ENCODE measurements around the gene DCST1.

The DCST1 gene

DNA sequence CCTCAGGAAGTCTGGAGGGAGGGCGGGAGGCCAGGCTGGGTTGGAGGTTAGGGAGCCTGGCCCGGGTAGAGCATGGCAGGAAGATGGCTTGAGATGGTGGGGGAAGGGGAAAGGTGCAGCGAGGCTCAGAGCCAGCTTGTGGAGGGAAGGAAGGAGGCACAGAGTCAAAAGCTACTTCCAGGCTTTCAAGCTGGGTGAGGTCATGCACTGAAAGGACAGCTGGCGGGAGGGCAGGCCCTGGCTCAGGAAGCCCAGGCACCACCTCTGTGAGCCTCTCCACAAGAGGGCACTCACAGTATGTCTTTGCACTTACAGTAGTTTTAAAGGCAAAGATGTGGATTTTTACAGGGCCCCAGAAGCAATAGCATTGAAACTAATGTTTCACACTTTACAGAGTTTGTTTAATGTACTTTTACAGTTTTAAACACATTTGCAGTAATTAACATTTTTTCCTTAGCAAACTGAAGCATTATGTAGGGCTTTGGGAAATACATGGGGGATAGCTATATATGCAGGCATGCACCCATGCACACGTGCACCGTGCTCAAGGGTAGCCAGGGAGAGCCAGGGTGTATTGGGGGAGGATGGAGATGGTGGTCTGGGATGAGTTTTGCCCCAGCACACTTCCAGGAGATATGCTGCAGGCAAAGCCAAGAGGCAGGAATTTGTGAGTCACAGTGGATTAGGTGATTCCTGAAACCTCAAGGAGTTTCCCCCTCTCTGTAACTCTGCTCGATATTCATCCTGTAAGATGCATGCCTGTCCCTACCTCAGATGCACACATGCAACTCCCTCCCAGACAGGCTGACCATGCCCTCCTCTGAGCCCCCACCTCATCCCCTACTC is 11.4 kb downstream of the DCST1 start:
- no peaks in the 10 kb centered on the region for H3K36me3 ChIP-seq (ENCODE audit: control insufficient read depth, insufficient read depth, low read length)
- no peaks in the 10 kb centered on the region for H3K9me3 ChIP-seq (ENCODE audit: control insufficient read depth, low read length)
- H3K4me3 ChIP-seq (ENCODE audit: low read length) = no peak overlapping the region
- H3K9ac ChIP-seq (ENCODE audit: low read length) = peak overlapping the region; percentile 10
- peaks cover 46% of the 10 kb centered on the region for H3K4me1 ChIP-seq (ENCODE audit: control insufficient read depth, insufficient read depth, low read length)
- H3K27me3 ChIP-seq (ENCODE audit: control insufficient read depth, insufficient read depth, low read length) = no peaks in the 10 kb centered on the region

DNA sequence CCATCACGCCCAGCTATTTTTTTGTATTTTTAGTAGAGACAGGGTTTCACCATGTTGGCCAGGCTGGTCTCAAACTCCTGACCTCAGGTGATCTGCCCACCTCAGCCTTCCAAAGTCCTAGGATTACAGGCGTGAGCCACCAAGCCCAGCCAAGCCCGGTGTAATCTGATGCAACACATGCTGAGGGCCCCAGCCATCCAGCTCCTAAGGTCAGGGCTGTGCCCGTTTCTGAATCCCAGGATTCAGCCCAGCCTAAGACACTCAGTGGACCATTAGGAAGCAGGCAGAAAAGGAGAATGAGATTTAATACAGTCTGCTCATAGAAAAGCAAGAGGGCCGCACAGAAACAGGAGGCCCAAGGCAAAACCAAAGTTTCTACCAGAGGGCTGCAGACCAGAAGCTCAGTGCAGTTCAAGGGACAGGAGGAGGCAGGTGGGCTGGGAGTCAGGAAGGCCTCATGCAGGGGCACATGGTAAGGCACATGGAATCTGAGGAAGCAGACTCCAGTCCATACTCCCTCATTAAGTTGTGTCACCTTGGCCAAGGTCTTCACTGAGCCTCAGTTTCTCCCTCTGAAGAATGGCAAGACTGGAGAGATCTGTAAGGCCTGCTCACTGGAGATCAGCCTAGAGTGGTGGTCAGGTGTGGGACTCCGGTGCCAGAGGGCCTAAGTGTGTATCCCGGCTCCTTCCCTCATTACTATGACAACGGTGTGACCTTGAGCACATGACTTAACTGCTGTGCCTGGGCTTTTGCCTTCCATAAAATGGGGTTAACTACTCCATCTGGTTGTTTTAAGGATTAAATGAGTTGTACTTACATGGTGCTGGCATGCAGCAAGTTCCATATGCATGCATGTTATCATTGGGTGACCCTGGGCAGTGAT is 15.1 kb downstream of the DCST1 start:
- no peak overlapping the region for H3K9ac ChIP-seq (ENCODE audit: low read length)
- H3K4me3 ChIP-seq (ENCODE audit: low read length) = no peak overlapping the region
- H3K27me3 ChIP-seq (ENCODE audit: control insufficient read depth, insufficient read depth, low read length) = no peaks in the 10 kb centered on the region
- no peaks in the 10 kb centered on the region for H3K9me3 ChIP-seq (ENCODE audit: control insufficient read depth, low read length)
- peaks cover 53% of the 10 kb centered on the region for H3K4me1 ChIP-seq (ENCODE audit: control insufficient read depth, insufficient read depth, low read length)
- no peaks in the 10 kb centered on the region for H3K36me3 ChIP-seq (ENCODE audit: control insufficient read depth, insufficient read depth, low read length)

DNA sequence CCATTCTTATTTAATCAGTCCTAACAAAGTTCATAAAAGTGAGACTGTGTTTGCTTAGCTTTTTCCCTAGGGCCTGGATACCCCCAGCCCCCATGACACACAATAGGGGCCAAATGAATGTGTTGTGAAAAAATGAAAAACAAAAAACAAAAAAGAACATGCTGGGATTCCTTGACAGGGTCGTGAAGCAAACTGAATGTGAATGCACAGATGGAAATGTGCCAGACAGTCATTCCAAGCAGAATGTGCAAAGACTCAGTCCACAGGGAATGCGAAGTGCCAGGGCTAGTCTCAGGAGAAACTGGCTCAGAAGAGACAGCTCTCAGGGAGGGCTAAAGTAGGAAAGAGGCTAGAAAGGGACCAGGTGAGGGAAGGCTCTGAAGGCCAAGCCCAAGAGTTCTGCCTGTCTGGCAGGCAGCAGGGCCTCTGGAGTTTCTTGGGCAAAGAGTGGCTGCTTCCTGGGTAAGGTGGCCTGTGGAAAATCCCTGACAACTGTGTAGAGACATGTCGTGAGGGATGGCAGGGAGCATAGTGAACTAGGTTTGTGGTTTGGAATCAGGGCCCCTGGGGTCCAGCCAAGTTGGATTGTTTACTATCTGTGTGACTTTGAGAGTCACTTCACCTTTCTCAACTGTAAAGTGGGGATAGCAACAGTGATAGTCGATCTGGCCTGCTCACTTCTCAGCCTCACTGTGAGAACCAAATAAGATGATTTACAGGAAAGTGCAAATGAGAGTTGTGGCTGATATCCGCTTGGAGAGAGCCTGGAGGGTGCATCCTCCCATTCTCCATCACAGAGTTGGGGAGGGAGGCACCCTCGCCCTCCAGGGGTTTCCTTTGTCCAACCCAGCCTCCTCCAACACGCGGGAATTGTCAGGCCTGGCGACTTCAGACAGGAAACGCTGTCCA is 16.3 kb downstream of the DCST1 start:
- Histone ChIP-seq H3K4me3 (ENCODE audit: low read length) (peak overlapping the region; percentile 78), H3K27me3 (ENCODE audit: control insufficient read depth, insufficient read depth, low read length) (no peaks in the 10 kb centered on the region), H3K9me3 (ENCODE audit: control insufficient read depth, low read length) (no peaks in the 10 kb centered on the region), H3K36me3 (ENCODE audit: control insufficient read depth, insufficient read depth, low read length) (no peaks in the 10 kb centered on the region), H3K4me1 (ENCODE audit: control insufficient read depth, insufficient read depth, low read length) (peaks cover 41% of the 10 kb centered on the region), H3K9ac (ENCODE audit: low read length) (peak overlapping the region; percentile 77)

DNA sequence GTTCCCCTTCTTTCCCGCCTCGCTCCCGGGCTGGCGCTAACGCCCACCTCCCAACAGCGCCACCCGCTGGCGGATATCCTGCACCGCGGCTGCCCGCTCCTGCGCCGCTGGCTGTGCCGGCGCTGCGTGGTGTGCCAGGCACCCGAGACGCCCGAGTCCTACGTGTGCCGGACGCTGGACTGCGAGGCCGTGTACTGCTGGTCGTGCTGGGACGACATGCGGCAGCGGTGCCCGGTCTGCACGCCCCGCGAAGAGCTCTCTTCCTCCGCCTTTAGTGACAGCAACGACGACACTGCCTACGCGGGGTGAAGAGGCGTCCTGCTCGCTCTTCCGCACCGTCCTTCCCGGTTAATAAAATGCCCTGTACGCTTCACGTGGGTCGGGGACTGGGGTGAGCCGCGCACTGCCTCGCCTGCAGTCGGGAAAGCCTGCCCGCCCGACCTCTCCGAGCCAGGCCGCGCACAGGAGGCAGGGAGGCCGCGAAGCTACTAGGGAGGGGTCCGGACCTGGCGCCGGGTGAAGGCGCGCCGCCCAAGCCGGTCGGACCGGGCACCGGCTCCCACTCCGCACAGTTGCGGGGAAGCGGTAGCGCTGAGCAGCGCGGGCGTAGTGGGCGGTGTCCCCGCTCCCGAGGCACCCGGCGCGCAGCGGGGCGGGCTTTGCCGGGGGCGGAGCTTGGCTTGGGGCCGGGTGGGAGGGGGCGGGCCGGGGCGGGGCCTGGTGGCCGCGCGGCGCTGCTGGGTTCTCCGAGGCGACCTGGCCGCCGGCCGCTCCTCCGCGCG is 17.1 kb downstream of the DCST1 start, which contains the start of gene ADAM15:
Gene ADAM15, plus strand, starts transcription at position 757 of the 782 bp plus-strand sequence. CDS start 71 bp downstream, outside the sequence.
- Histone ChIP-seq H3K4me1 (ENCODE audit: control insufficient read depth, insufficient read depth, low read length) (peaks cover 34% of the 10 kb centered on the region), H3K9me3 (ENCODE audit: control insufficient read depth, low read length) (no peaks in the 10 kb centered on the region), H3K9ac (ENCODE audit: low read length) (peak within 1 kb of the TSS; percentile 77), H3K4me3 (ENCODE audit: low read length) (peak within 1 kb of the TSS; percentile 78), H3K36me3 (ENCODE audit: control insufficient read depth, insufficient read depth, low read length) (no peaks in the 10 kb centered on the region), H3K27me3 (ENCODE audit: control insufficient read depth, insufficient read depth, low read length) (no peaks in the 10 kb centered on the region)

DNA sequence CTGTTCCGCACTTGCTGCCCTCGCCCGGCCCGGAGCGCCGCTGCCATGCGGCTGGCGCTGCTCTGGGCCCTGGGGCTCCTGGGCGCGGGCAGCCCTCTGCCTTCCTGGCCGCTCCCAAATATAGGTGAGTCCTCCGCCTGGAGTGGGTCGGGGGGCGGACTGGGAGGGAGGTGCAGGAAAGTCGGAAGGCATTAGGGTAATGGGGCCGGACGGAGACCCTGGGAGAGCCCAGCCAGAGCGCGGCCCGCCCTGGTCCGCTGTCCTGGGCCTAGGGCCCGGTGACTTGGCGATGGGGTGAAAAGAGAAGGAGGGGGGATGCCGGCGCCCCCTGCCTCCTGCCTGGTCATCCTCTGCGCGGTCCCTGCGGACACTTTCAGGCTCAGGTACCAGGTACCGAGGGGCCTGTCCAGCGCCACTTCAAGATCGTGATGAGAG is 17.7 kb downstream of the DCST1 start:
- H3K4me3 ChIP-seq (ENCODE audit: low read length) = peak overlapping the region; percentile 10
- H3K27me3 ChIP-seq (ENCODE audit: control insufficient read depth, insufficient read depth, low read length) = no peaks in the 10 kb centered on the region
- H3K4me1 ChIP-seq (ENCODE audit: control insufficient read depth, insufficient read depth, low read length) = peaks cover 34% of the 10 kb centered on the region
- H3K9me3 ChIP-seq (ENCODE audit: control insufficient read depth, low read length) = no peaks in the 10 kb centered on the region
- peaks cover 4% of the 10 kb centered on the region for H3K36me3 ChIP-seq (ENCODE audit: control insufficient read depth, insufficient read depth, low read length)
- H3K9ac ChIP-seq (ENCODE audit: low read length) = peak overlapping the region; percentile 65

DNA sequence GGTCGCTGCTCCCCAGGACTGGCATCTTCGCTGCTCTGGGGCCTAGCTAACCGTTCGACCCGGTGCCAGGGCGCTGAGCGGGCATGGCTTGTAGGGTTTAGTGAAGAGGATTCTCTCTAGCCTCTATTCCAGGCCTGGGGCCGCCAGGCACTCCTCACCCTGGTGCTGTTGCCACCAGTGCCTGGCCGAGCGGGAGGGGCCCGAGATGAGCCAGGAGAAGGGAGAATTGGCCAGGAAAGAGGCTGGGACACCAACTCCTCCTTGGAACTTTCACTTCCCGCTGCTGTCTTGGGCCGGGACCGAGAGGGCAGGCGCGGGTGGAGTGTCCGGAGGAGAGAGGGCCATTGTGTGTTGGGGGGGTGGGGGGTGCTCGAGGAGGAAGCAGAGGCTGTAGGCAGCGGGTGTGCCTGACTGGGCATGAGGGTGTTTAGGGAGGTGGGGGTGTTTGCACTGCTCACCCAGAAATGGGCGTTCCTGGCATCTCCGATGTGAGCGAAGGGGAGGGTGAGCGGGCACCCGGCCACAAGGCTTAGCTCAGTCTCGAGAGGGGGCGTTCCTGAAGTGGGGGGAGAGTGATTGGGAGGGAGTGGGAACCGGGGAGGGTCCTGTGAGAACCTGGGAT is 18.3 kb downstream of the DCST1 start:
- Histone ChIP-seq H3K4me1 (ENCODE audit: control insufficient read depth, insufficient read depth, low read length) (peaks cover 34% of the 10 kb centered on the region), H3K27me3 (ENCODE audit: control insufficient read depth, insufficient read depth, low read length) (no peaks in the 10 kb centered on the region), H3K9me3 (ENCODE audit: control insufficient read depth, low read length) (no peaks in the 10 kb centered on the region), H3K4me3 (ENCODE audit: low read length) (peak overlapping the region; percentile 10), H3K36me3 (ENCODE audit: control insufficient read depth, insufficient read depth, low read length) (peaks cover 5% of the 10 kb centered on the region), H3K9ac (ENCODE audit: low read length) (peak overlapping the region; percentile 65)

DNA sequence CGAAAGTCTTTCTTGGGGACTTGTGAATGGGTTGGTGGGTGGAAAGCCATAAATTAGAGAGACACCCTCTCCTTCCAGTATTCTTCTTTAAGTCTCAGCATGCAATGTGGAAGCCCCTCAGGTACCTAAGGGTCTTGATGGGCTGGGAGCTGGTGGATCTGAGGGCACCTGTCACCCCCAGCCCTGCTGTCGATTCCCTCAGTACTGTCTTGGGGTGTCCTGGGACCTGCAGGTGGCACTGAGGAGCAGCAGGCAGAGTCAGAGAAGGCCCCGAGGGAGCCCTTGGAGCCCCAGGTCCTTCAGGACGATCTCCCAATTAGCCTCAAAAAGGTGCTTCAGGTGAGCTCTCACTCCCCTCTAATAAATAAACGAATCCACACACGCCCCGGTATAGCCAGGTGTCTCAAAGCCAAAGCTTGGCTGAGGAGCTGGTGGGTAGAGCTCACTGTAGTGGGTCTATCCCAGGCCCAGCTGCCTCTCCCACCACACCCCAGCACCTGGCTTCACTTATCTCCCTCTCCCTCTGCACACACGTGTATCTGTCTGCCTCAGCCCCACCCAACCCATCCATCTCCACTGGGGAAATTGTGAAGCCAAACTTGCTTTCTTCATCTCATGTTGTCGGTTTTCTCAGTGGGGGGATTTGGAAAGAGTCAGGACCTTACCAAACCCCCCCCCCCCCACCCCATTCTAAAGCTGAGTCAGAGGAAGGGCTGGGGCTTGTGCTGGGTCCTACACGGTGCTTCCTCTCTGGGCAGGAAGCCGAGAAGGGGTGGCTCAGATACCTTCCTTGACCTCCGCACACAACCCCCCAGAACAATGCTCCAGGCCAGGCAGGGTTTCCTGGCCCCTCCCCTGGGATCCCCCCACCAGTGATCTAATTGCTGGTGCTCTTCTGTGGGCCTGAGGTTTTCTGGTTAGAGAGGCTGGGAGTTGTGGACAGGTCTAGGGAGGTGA is 19.1 kb downstream of the DCST1 start:
- Histone ChIP-seq H3K36me3 (ENCODE audit: control insufficient read depth, insufficient read depth, low read length) (peaks cover 5% of the 10 kb centered on the region), H3K4me3 (ENCODE audit: low read length) (peak overlapping the region; percentile 10), H3K4me1 (ENCODE audit: control insufficient read depth, insufficient read depth, low read length) (peaks cover 34% of the 10 kb centered on the region), H3K9ac (ENCODE audit: low read length) (peak overlapping the region; percentile 65), H3K9me3 (ENCODE audit: control insufficient read depth, low read length) (no peaks in the 10 kb centered on the region), H3K27me3 (ENCODE audit: control insufficient read depth, insufficient read depth, low read length) (no peaks in the 10 kb centered on the region)

DNA sequence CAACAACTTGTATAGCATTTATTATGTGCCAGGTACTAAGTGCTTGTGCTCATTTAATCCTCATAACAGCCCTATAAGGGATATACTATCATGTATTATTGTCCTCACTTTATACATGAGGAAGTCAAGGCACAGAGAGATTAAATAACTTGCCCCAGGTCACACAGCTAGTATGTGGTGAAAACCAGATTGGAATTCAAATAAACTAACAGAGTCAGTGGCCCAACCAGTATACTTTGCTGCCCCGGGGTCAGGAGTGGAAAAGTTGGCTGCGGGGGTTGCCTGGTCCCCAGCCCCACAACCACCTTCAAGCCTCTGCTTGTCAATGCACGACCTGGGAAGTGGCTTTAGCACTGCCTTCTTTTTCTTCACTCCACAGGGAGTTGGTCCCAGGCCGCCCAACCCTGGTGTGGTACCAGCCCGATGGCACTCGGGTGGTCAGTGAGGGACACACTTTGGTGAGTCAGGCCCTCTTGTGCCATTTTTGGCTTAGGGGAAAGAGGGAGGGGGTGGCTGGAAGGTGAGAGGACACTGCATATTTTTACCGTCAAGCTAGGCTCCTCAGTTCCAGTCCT is 20.0 kb downstream of the DCST1 start:
- no peaks in the 10 kb centered on the region for H3K9me3 ChIP-seq (ENCODE audit: control insufficient read depth, low read length)
- no peak overlapping the region for H3K9ac ChIP-seq (ENCODE audit: low read length)
- peaks cover 34% of the 10 kb centered on the region for H3K4me1 ChIP-seq (ENCODE audit: control insufficient read depth, insufficient read depth, low read length)
- H3K4me3 ChIP-seq (ENCODE audit: low read length) = no peak overlapping the region
- H3K27me3 ChIP-seq (ENCODE audit: control insufficient read depth, insufficient read depth, low read length) = no peaks in the 10 kb centered on the region
- H3K36me3 ChIP-seq (ENCODE audit: control insufficient read depth, insufficient read depth, low read length) = peaks cover 5% of the 10 kb centered on the region

DNA sequence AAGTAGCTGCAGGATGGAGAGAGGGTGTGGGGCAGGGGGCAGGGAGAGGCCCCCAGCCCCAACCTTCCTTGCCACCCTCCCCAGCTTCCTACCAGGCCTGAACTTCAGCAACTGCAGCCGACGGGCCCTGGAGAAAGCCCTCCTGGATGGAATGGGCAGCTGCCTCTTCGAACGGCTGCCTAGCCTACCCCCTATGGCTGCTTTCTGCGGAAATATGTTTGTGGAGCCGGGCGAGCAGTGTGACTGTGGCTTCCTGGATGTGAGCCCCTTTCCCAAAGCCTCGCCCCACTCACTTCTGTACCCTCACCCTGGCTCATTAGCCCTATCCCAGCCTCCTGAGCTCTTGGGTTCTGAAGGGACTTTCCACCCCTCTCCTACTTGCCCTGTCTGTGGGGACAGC is 23.5 kb downstream of the DCST1 start:
- Histone ChIP-seq H3K9ac (ENCODE audit: low read length) (no peak overlapping the region), H3K36me3 (ENCODE audit: control insufficient read depth, insufficient read depth, low read length) (peaks cover 5% of the 10 kb centered on the region), H3K27me3 (ENCODE audit: control insufficient read depth, insufficient read depth, low read length) (no peaks in the 10 kb centered on the region), H3K4me1 (ENCODE audit: control insufficient read depth, insufficient read depth, low read length) (peaks cover 26% of the 10 kb centered on the region), H3K9me3 (ENCODE audit: control insufficient read depth, low read length) (no peaks in the 10 kb centered on the region), H3K4me3 (ENCODE audit: low read length) (no peak overlapping the region)

DNA sequence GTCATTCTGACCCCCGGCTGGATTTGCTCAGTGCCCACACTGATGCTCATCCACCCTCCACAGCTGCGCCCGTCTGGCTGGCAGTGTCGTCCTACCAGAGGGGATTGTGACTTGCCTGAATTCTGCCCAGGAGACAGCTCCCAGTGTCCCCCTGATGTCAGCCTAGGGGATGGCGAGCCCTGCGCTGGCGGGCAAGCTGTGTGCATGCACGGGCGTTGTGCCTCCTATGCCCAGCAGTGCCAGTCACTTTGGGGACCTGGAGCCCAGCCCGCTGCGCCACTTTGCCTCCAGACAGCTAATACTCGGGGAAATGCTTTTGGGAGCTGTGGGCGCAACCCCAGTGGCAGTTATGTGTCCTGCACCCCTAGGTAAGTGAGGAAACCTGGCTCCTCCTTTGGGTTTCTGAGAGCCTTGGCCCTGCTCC is 24.2 kb downstream of the DCST1 start:
- H3K4me3 ChIP-seq (ENCODE audit: low read length) = no peak overlapping the region

More for the DNA sequence above, 24.2 kb downstream of the DCST1 start:
- peaks cover 5% of the 10 kb centered on the region for H3K36me3 ChIP-seq (ENCODE audit: control insufficient read depth, insufficient read depth, low read length)
- H3K9me3 ChIP-seq (ENCODE audit: control insufficient read depth, low read length) = no peaks in the 10 kb centered on the region
- no peaks in the 10 kb centered on the region for H3K27me3 ChIP-seq (ENCODE audit: control insufficient read depth, insufficient read depth, low read length)
- no peak overlapping the region for H3K9ac ChIP-seq (ENCODE audit: low read length)
- peaks cover 26% of the 10 kb centered on the region for H3K4me1 ChIP-seq (ENCODE audit: control insufficient read depth, insufficient read depth, low read length)
